NCI-H526 treated with DMSO at 0.1 percent for 48 hours (cell line): Measurements from ENCODE around the gene ASPDH.
A peak's percentile ranks its signal among the peaks of the same experiment; 100 is the strongest.

Source experiments
- DNase-seq: peaks from one replicate; lab custom pipeline; 2025; lab: John Stamatoyannopoulos, UW

Gene ASPDH

GRCh38 chr19:50514346-50515167, 844 bp upstream of the ASPDH start:
- DNase-seq = no peak

GRCh38 chr19:50512999-50513745, 541 bp downstream of the ASPDH start:
- no peak for DNase-seq

- no peak for DNase-seq
Observed at GRCh38 chr19:50512112-50512998, 1.4 kb downstream of the ASPDH start.

- peak; percentile 92 for DNase-seq
Observed at GRCh38 chr19:50511069-50511822, 2.5 kb downstream of the ASPDH start, which contains the start of gene JOSD2. Gene JOSD2 (minus strand): TSS chr19:50511191. CDS start chr19:50510431, 760 bp downstream.

GRCh38 chr19:50510700-50511068, 3.0 kb downstream of the ASPDH start:
- DNase-seq = no peak

GRCh38 chr19:50510121-50510670, 3.5 kb downstream of the ASPDH start:
- DNase-seq = no peak

- no peak for DNase-seq
Observed at GRCh38 chr19:50509366-50509765, 4.3 kb downstream of the ASPDH start.

GRCh38 chr19:50508843-50509190, 4.9 kb downstream of the ASPDH start:
- no peak for DNase-seq

GRCh38 chr19:50507376-50507775, 6.3 kb downstream of the ASPDH start:
- DNase-seq = no peak

- DNase-seq = no peak
Observed at GRCh38 chr19:50506700-50507099, 7.0 kb downstream of the ASPDH start.

GRCh38 chr19:50505856-50506611, 7.7 kb downstream of the ASPDH start:
- DNase-seq = no peak

- no peak for DNase-seq
Observed at GRCh38 chr19:50501568-50502475, 11.9 kb downstream of the ASPDH start.

- no peak for DNase-seq
Observed at GRCh38 chr19:50501186-50501567, 12.5 kb downstream of the ASPDH start.

- DNase-seq = no peak
Observed at GRCh38 chr19:50500753-50501151, 13.0 kb downstream of the ASPDH start.

- DNase-seq = no peak
Observed at GRCh38 chr19:50500060-50500752, 13.5 kb downstream of the ASPDH start.

GRCh38 chr19:50498219-50499056, 15.3 kb downstream of the ASPDH start:
- no peak for DNase-seq

GRCh38 chr19:50497022-50497405, 16.7 kb downstream of the ASPDH start:
- DNase-seq = no peak
